Measurements from ENCODE around the gene RPA1. TPM values are rescaled to one million over a fixed set of nuclear protein-coding genes. Genes with fewer than 3 reads are reported as not detected.

Gene RPA1
- total RNA-seq, 1 experiment from 2014 or later = 198 TPM

- TF ChIP-seq POLR2AphosphoS5 (IDR thresholded peaks at IDR 0.05; ENCODE audit: low read depth, low read length) (no peak), SRF (IDR thresholded peaks at IDR 0.05; ENCODE audit: low read depth) (no peak), CEBPB (IDR thresholded peaks at IDR 0.05; ENCODE audit: low read depth) (no peak), CTCF (IDR thresholded peaks at IDR 0.05 in 2 of 3, conservative IDR thresholded peaks at IDR 0.05 in 1 of 3; ENCODE audit: borderline replicate concordance in 1 of 3, insufficient read depth in 1 of 3, low read depth in 2 of 3, low read length in 2 of 3) (no peak), SP1 (IDR thresholded peaks at IDR 0.05; ENCODE audit: low read depth) (no peak), JUND (IDR thresholded peaks at IDR 0.05) (no peak), EGR1 (IDR thresholded peaks at IDR 0.05; ENCODE audit: low read depth) (no peak)
Observed at GRCh38 chr17:1792495-1793446, 37.0 kb upstream of the RPA1 start (continued).

GRCh38 chr17:1793447-1793806 lies 36.4 kb upstream of the RPA1 start:
- BruUV-seq (replicated peaks) = no TSS peak
- Histone ChIP-seq H3K27me3 (ENCODE audit: insufficient read depth, low read length) (no peaks in the 10 kb centered on the region), H3K9ac (ENCODE audit: low read length) (no peak overlapping the region), H4K20me1 (ENCODE audit: insufficient read depth) (no peaks in the 10 kb centered on the region), H3K4me1 (ENCODE audit: control insufficient read depth in 1 of 2, insufficient read depth in 2 of 2, low read length in 2 of 2) (peaks cover 0 to 8% of the 10 kb centered on the region in 2 experiments; a peak in 2 of 4 replicates), H3K27ac (ENCODE audit: low read depth, low read length) (no peak overlapping the region), H3K4me3 (replicated peaks in 1 of 2; ENCODE audit: low read depth in 1 of 2, low read length in 2 of 2) (no peak overlapping the region), H3K4me2 (ENCODE audit: low read length) (no peak overlapping the region), H3K79me2 (ENCODE audit: insufficient read depth, low read length) (peaks cover 69% of the 10 kb centered on the region), H3K36me3 (ENCODE audit: control insufficient read depth in 1 of 2, insufficient read depth in 2 of 2, low read length in 2 of 2) (peaks cover 0 to 3% of the 10 kb centered on the region in 2 experiments; a peak in 2 of 4 replicates), H3K9me3 (ENCODE audit: control insufficient read depth in 1 of 2, insufficient read depth in 1 of 2, low read depth in 1 of 2, low read length in 2 of 2) (no peaks in the 10 kb centered on the region), H3K9me2 (ENCODE audit: insufficient read depth) (no peaks in the 10 kb centered on the region), H2AFZ (ENCODE audit: low read depth, low read length, poor library complexity, severe bottlenecking) (no peak overlapping the region)
- RAD21 ChIA-PET (ENCODE audit: low non-redundant PET in 1 of 2, low total read pairs in 2 of 2, uncharacterized antibody in 2 of 2, unreplicated experiment in 2 of 2) = no interaction called here
- POLR2A ChIA-PET = no interaction called here
- ATAC-seq (no peak), DNase-seq (ENCODE audit: low read depth, low spot score) (no peak)
- CTCF ChIA-PET = no interaction called here
- intact Hi-C loops (cut with micrococcal nuclease) = no loop called here
- TF ChIP-seq CTCF (IDR thresholded peaks at IDR 0.05 in 2 of 3, conservative IDR thresholded peaks at IDR 0.05 in 1 of 3; ENCODE audit: borderline replicate concordance in 1 of 3, insufficient read depth in 1 of 3, low read depth in 2 of 3, low read length in 2 of 3) (no peak), ZFX (IDR thresholded peaks at IDR 0.05) (no peak), SP1 (IDR thresholded peaks at IDR 0.05; ENCODE audit: low read depth) (no peak), SRF (IDR thresholded peaks at IDR 0.05; ENCODE audit: low read depth) (no peak), EGR1 (IDR thresholded peaks at IDR 0.05; ENCODE audit: low read depth) (no peak), EZH2phosphoT487 (IDR thresholded peaks at IDR 0.05; ENCODE audit: borderline replicate concordance) (no peak), ATF3 (IDR thresholded peaks at IDR 0.05) (no peak), REST (IDR thresholded peaks at IDR 0.05; ENCODE audit: low read depth) (no peak), POLR2AphosphoS5 (IDR thresholded peaks at IDR 0.05; ENCODE audit: low read depth, low read length) (no peak), YY1 (IDR thresholded peaks at IDR 0.05; ENCODE audit: extremely low read depth, insufficient replicate concordance, low read depth, low read length) (no peak), JUND (IDR thresholded peaks at IDR 0.05) (no peak)
